OCI-LY1 (cell line): ENCODE results near the gene SSTR5.

Source experiments
- H2AFZ ChIP-seq: fragments of 200-600 bp; sonication (generic), shearing (Covaris generic); 2 replicates; pipeline ENCODE4 v1.6.0; 2014; ENCODE audit warnings: antibody characterized with exemption, mild to moderate bottlenecking, low read length
- H3F3A ChIP-seq: fragments of 200-600 bp; sonication (generic), shearing (Covaris generic); 2 replicates; pipeline ENCODE4 v1.6.0; 2014; ENCODE audit warnings: mild to moderate bottlenecking, antibody characterized with exemption, low read length, moderate library complexity; ENCODE audit not compliant: insufficient read depth
- H3K27ac ChIP-seq: fragments of 200-600 bp; sonication (generic); 2 replicates; pipeline ENCODE4 v1.5.1; 2014; ENCODE audit warnings: low read length, mixed run types, mild to moderate bottlenecking, low read depth; ENCODE audit not compliant: poor library complexity, severe bottlenecking
- H3K27me3 ChIP-seq: fragments of 200-600 bp; sonication (generic); 2 replicates; pipeline ENCODE4 v1.6.0; 2014; ENCODE audit warnings: antibody characterized with exemption, mild to moderate bottlenecking, low read length, moderate library complexity; ENCODE audit not compliant: insufficient read depth
- H3K36me3 ChIP-seq: fragments of 200-600 bp; sonication (generic); 2 replicates; pipeline ENCODE4 v1.6.1; 2014; ENCODE audit warnings: mild to moderate bottlenecking, antibody characterized with exemption, low read length, moderate library complexity, mixed read lengths; ENCODE audit not compliant: insufficient read depth
- H3K4me1 ChIP-seq: fragments of 200-600 bp; sonication (generic); 2 replicates; pipeline ENCODE4 v1.5.1; 2014; ENCODE audit warnings: mild to moderate bottlenecking, low read length, moderate library complexity; ENCODE audit not compliant: insufficient read depth, severe bottlenecking
- H3K4me2 ChIP-seq: fragments of 200-600 bp; sonication (generic), shearing (Covaris generic); 2 replicates; pipeline ENCODE4 v1.6.1; 2014; ENCODE audit warnings: low read length
- H3K4me3 ChIP-seq: fragments of 200-600 bp; sonication (generic); 2 replicates; pipeline ENCODE4 v1.5.1; 2014; ENCODE audit warnings: low read length, low read depth, mild to moderate bottlenecking, mixed read lengths; ENCODE audit not compliant: poor library complexity, severe bottlenecking
- H3K79me2 ChIP-seq: fragments of 200-600 bp; shearing (Covaris generic); 2 replicates; pipeline ENCODE4 v1.6.1; 2016; ENCODE audit warnings: mixed run types, low read length, mixed read lengths; ENCODE audit not compliant: insufficient read depth
- H3K9ac ChIP-seq: fragments of 200-600 bp; sonication (generic), shearing (Covaris generic); 2 replicates; pipeline ENCODE4 v1.6.1; 2014; ENCODE audit warnings: mild to moderate bottlenecking, low read length, mixed read lengths
- H3K9me2 ChIP-seq: fragments of 200-600 bp; sonication (generic), shearing (Covaris generic); 2 replicates; pipeline ENCODE4 v1.6.1; 2014; ENCODE audit warnings: low read depth, mild to moderate bottlenecking, low read length, mixed read lengths
- H3K9me3 ChIP-seq: fragments of 200-600 bp; shearing (Covaris generic); 2 replicates; pipeline ENCODE4 v1.6.1; 2014; ENCODE audit warnings: low read length, mixed read lengths
- H4K20me1 ChIP-seq: fragments of 200-600 bp; sonication (generic), shearing (Covaris generic); 2 replicates; pipeline ENCODE4 v1.6.0; 2016; ENCODE audit warnings: mild to moderate bottlenecking, low read length; ENCODE audit not compliant: insufficient read depth
- CTCF ChIP-seq: fragments of 200-600 bp; sonication (generic), shearing (Covaris generic); IDR thresholded peaks from 2 replicates; pipeline ENCODE4 v1.5.1; 2017; ENCODE audit warnings: mild to moderate bottlenecking, antibody characterized with exemption, low read length, moderate library complexity, mixed read lengths
- EZH2 ChIP-seq: fragments of 200-600 bp; sonication (generic), shearing (Covaris generic); IDR thresholded peaks from 2 replicates; pipeline ENCODE4 v1.8.0; 2017; ENCODE audit warnings: borderline replicate concordance, mixed run types, mild to moderate bottlenecking, antibody characterized with exemption, low read length, moderate library complexity, mixed read lengths

The SSTR5 gene

GRCh38 chr16:1036166-1036565, 36.4 kb upstream of the SSTR5 start:
- Histone ChIP-seq H3K9me3 (no peaks in the 10 kb centered on the region), H3K27me3 (no peaks in the 10 kb centered on the region), H3K4me1 (no peaks in the 10 kb centered on the region), H3K4me3 (no peak overlapping the region), H3K36me3 (no peaks in the 10 kb centered on the region), H3K79me2 (no peaks in the 10 kb centered on the region), H3F3A (no peaks in the 10 kb centered on the region), H4K20me1 (no peaks in the 10 kb centered on the region), H3K9ac (no peak overlapping the region), H2AFZ (no peak overlapping the region), H3K27ac (no peak overlapping the region), H3K9me2 (no peaks in the 10 kb centered on the region), H3K4me2 (no peak overlapping the region)
- TF ChIP-seq EZH2 (no peak), CTCF (no peak)

GRCh38 chr16:1036726-1037393, 35.7 kb upstream of the SSTR5 start:
- Histone ChIP-seq H3K4me1 (no peaks in the 10 kb centered on the region), H3K9me2 (no peaks in the 10 kb centered on the region), H3K36me3 (no peaks in the 10 kb centered on the region), H3K27me3 (no peaks in the 10 kb centered on the region), H3K9me3 (no peaks in the 10 kb centered on the region), H3F3A (no peaks in the 10 kb centered on the region), H4K20me1 (no peaks in the 10 kb centered on the region), H3K9ac (no peak overlapping the region), H3K4me2 (no peak overlapping the region), H3K27ac (no peak overlapping the region), H3K4me3 (no peak overlapping the region), H2AFZ (no peak overlapping the region), H3K79me2 (no peaks in the 10 kb centered on the region)
- TF ChIP-seq CTCF (no peak), EZH2 (no peak)

DNA sequence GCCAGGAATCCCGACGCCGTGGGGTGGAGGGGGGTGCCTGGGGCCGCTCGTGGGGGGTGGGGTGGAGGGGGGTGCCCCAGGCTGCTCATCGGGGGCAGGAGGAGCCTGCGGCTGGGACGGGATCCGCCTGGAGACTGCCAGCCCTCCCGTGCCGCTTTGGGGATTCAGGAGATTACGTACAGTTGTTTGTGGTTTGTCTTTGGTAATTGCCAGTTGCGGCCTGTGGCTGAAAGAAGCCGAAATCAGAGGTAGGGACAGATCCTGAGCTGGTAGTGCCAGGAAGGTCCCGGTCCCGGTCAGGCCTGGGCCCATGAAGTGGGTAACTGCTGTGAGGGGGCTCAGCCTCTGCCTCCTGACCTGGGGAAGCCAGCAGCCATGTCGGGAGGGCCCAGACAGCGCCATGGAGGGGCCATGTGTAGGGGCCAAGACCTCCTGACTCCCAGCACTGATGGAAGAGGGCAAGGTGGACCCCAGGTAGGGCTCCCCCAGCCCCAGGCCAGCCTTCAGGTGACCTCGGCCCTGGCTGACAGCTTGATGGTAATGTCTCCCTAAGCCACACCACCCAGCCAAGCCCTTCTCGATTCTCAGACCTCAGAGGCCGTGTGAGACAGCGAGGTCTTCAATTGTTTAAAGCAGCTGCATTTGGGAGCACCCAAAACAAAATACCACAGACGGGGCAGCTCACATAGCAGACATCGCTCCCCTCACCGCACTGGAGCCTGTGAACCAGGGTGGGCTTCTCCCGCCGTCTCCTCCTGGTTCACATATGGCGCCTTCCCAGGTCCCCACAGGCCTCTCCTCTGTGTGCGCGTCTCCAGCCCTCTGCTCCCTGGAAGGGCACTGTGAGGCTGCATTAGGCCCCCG, 34.9 kb upstream of the SSTR5 start:
- Histone ChIP-seq H4K20me1 (no peaks in the 10 kb centered on the region), H3K79me2 (no peaks in the 10 kb centered on the region), H3K27ac (no peak overlapping the region), H3K4me1 (no peaks in the 10 kb centered on the region), H3K4me2 (no peak overlapping the region), H3F3A (no peaks in the 10 kb centered on the region), H3K9me3 (no peaks in the 10 kb centered on the region), H2AFZ (no peak overlapping the region), H3K9me2 (no peaks in the 10 kb centered on the region), H3K36me3 (no peaks in the 10 kb centered on the region), H3K27me3 (no peaks in the 10 kb centered on the region), H3K4me3 (no peak overlapping the region), H3K9ac (no peak overlapping the region)
- TF ChIP-seq EZH2, result no peak
- no peak for TF ChIP-seq CTCF
